ENCODE data around the gene PPFIA1.
"Not testable (repeated sequence)": the region's sequence is repeated elsewhere in the genome, so short reads cannot be mapped to it uniquely, and the experiment has no call there.

Gene PPFIA1

GRCh38 chr11:70398834-70399680 is 128.6 kb downstream of the PPFIA1 start:
- DNase-seq, result no peak

- no peak for DNase-seq
These were observed 129.2 kb downstream of the PPFIA1 start for GRCh38 chr11:70399681-70400112.

GRCh38 chr11:70400643-70401042 is 130.2 kb downstream of the PPFIA1 start:
- DNase-seq, result no peak

- no peak for DNase-seq
These were observed 131.5 kb downstream of the PPFIA1 start for GRCh38 chr11:70402016-70402415.

GRCh38 chr11:70402685-70403084 is 132.2 kb downstream of the PPFIA1 start:
- no peak for DNase-seq

GRCh38 chr11:70404244-70404643 is 133.8 kb downstream of the PPFIA1 start:
- DNase-seq, result no peak

GRCh38 chr11:70405679-70406395 is 135.3 kb downstream of the PPFIA1 start:
- no peak for DNase-seq

GRCh38 chr11:70407121-70407520 is 136.6 kb downstream of the PPFIA1 start:
- DNase-seq, result no peak

GRCh38 chr11:70407814-70408213 is 137.3 kb downstream of the PPFIA1 start:
- DNase-seq, result no peak

GRCh38 chr11:70408326-70408725 is 137.8 kb downstream of the PPFIA1 start:
- not testable (repeated sequence) for DNase-seq

GRCh38 chr11:70409437-70409836 is 138.9 kb downstream of the PPFIA1 start:
- no peak for DNase-seq

GRCh38 chr11:70409871-70410270 is 139.4 kb downstream of the PPFIA1 start:
- no peak for DNase-seq

- no peak for DNase-seq
These were observed 140.1 kb downstream of the PPFIA1 start for GRCh38 chr11:70410276-70411205.

- DNase-seq, result no peak
These were observed 141.4 kb downstream of the PPFIA1 start for GRCh38 chr11:70411713-70412452.

- no peak for DNase-seq
These were observed 142.7 kb downstream of the PPFIA1 start for GRCh38 chr11:70413151-70413550.

- no peak for DNase-seq
These were observed 144.0 kb downstream of the PPFIA1 start for GRCh38 chr11:70414341-70415100.

GRCh38 chr11:70415191-70415590 is 144.7 kb downstream of the PPFIA1 start:
- DNase-seq, result no peak

GRCh38 chr11:70415642-70416395 is 145.3 kb downstream of the PPFIA1 start:
- DNase-seq, result no peak

GRCh38 chr11:70416881-70417280 is 146.4 kb downstream of the PPFIA1 start:
- no peak for DNase-seq

GRCh38 chr11:70418130-70418529 is 147.6 kb downstream of the PPFIA1 start:
- no peak for DNase-seq
